OCI-LY3 (cell line): Measurements from ENCODE around the gene HSD3B2.

Experiments
- CTCF ChIP-seq: fragments of 200-600, 300-600 bp; sonication (generic); IDR thresholded peaks from 2 replicates; pipeline ENCODE4 v1.5.1; 2014; ENCODE audit warnings: antibody characterized with exemption, low read length, low read depth
- EZH2phosphoT487 ChIP-seq: fragments of 200-600 bp; shearing (Covaris generic); IDR thresholded peaks from 2 replicates; pipeline ENCODE4 v1.6.1; 2018; ENCODE audit warnings: antibody characterized with exemption, mixed run types, low read depth

- TF ChIP-seq CTCF (no peak), EZH2phosphoT487 (no peak)
Measured at GRCh38 chr1:119430486-119430885, 15.5 kb downstream of the HSD3B2 start.
